ENCODE measurements around the gene NR2F1. TPM values are rescaled to one million over a fixed set of nuclear protein-coding genes. Genes with fewer than 3 reads are reported as not detected.

Gene NR2F1
- total and polyA plus RNA-seq, 7 donors: 0.39 to 1.4 (median 1.2) TPM

GRCh38 chr5:93575461-93576414 is 7.3 kb upstream of the NR2F1 start:
- no peaks in the 10 kb centered on the region for H3K36me3 ChIP-seq (ENCODE audit: insufficient read depth in 1 of 2, low read depth in 1 of 2)
- H3K27me3 ChIP-seq (ENCODE audit: insufficient read depth in 3 of 3, low read length in 2 of 3): peaks cover 0 to 78% (median 12%) of the 10 kb centered on the region in 3 donors
- ATAC-seq (no peak), DNase-seq (no peak)
- H3K4me3 ChIP-seq: no peak overlapping the region
- intact Hi-C loops (cut with DNase I): loop anchor here in 1 of 2 donors (10.0 kb wide), 1 partner anchor 319 kb away; no protein-coding TSS in a partner anchor
- 87 to 92% (median 91%) methylated on average over 6 of the region's 6 CpGs for WGBS, 3 donors
- H3K4me1 ChIP-seq: peaks cover 7% of the 10 kb centered on the region
- no peaks in the 10 kb centered on the region for H3K9me3 ChIP-seq
- TF ChIP-seq CTCF (IDR thresholded peaks at IDR 0.05): no peak
- H3K27ac ChIP-seq: no peak overlapping the region

GRCh38 chr5:93576994-93577853 is 5.8 kb upstream of the NR2F1 start:
- 86 to 90% (median 90%) methylated on average over 9 of the region's 9 CpGs for whole genome bisulfite sequencing, 3 donors
- ATAC-seq: no peak
- DNase-seq: no peak
- H3K27me3 ChIP-seq (ENCODE audit: insufficient read depth in 3 of 3, low read length in 2 of 3): peaks cover 0 to 65% (median 6%) of the 10 kb centered on the region in 3 donors
- intact Hi-C loops (cut with DNase I): loop anchor here in 1 of 2 donors (10.0 kb wide), 1 partner anchor 318 kb away; no protein-coding TSS in a partner anchor
- no peak overlapping the region for H3K4me3 ChIP-seq
- H3K36me3 ChIP-seq (ENCODE audit: insufficient read depth in 1 of 2, low read depth in 1 of 2): no peaks in the 10 kb centered on the region
- peaks cover 7% of the 10 kb centered on the region for H3K4me1 ChIP-seq
- no peak overlapping the region for H3K27ac ChIP-seq
- no peaks in the 10 kb centered on the region for H3K9me3 ChIP-seq
- no peak for TF ChIP-seq CTCF (IDR thresholded peaks at IDR 0.05)

- H3K9me3 ChIP-seq: no peaks in the 10 kb centered on the region
- TF ChIP-seq CTCF (IDR thresholded peaks at IDR 0.05): no peak
- no peak for DNase-seq
- ATAC-seq: no peak
- H3K36me3 ChIP-seq (ENCODE audit: insufficient read depth in 1 of 2, low read depth in 1 of 2): no peaks in the 10 kb centered on the region
- H3K27ac ChIP-seq: no peak overlapping the region
- H3K4me3 ChIP-seq: no peak overlapping the region
- H3K27me3 ChIP-seq (ENCODE audit: insufficient read depth in 3 of 3, low read length in 2 of 3): peaks cover 0 to 60% (median 0%) of the 10 kb centered on the region in 3 donors
- WGBS, 3 donors: 81 to 89% (median 83%) methylated on average over 25 of the region's 25 CpGs
- intact Hi-C loops (cut with DNase I): loop anchor here in 1 of 2 donors (10.0 kb wide), 1 partner anchor 317 kb away; no protein-coding TSS in a partner anchor
- H3K4me1 ChIP-seq: peaks cover 7% of the 10 kb centered on the region
Measured at GRCh38 chr5:93577854-93578812, 4.9 kb upstream of the NR2F1 start.

Measured in psoas muscle (tissue), 8 donors.